ENCODE measurements around the gene ZNF226. TPM values are rescaled to one million over a fixed set of nuclear protein-coding genes. Genes with fewer than 3 reads are reported as not detected.
"Not testable (repeated sequence)": the region's sequence is repeated elsewhere in the genome, so short reads cannot be mapped to it uniquely, and the experiment has no call there.

ZNF226 gene
- total RNA-seq, 2 experiments from 2014 or later = 14.6 to 17.9 TPM

- ChIA-PET POLR2A (no interaction called here), CTCF (ENCODE audit: unreplicated experiment) (no interaction called here)
- Histone ChIP-seq H3K4me3 (ENCODE audit: low read depth, low read length, poor library complexity, severe bottlenecking) (no peak overlapping the region), H2AFZ (ENCODE audit: low read length) (no peak overlapping the region), H3K9me3 (ENCODE audit: low read length) (peaks cover 20% of the 10 kb centered on the region; the same call in 1 of the 2 replicates), H3K27ac (ENCODE audit: low read depth, low read length, poor library complexity, severe bottlenecking) (no peak overlapping the region), H3K4me2 (ENCODE audit: low read length) (no peak overlapping the region), H3K79me2 (ENCODE audit: insufficient read depth, low read depth, low read length) (no peaks in the 10 kb centered on the region), H3K4me1 (ENCODE audit: insufficient read depth, low read length, poor library complexity, severe bottlenecking) (peaks cover 5% of the 10 kb centered on the region), H3K36me3 (ENCODE audit: insufficient read depth, low read length) (no peaks in the 10 kb centered on the region), H3K9me2 (ENCODE audit: insufficient read depth, low read length) (no peaks in the 10 kb centered on the region), H4K20me1 (ENCODE audit: insufficient read depth, low read length) (no peaks in the 10 kb centered on the region)
- intact Hi-C loops (cut with micrococcal nuclease; ENCODE audit: unreplicated experiment) = no loop called here
- DNase-seq (ENCODE audit: low spot score) = no peak
- BruUV-seq (replicated peaks) = no TSS peak
- TF ChIP-seq EZH2phosphoT487 (IDR thresholded peaks at IDR 0.05; ENCODE audit: borderline replicate concordance, low read depth, low read length) (no peak), CTCF (conservative IDR thresholded peaks at IDR 0.05; ENCODE audit: low read length) (no peak)
Observed at GRCh38 chr19:44202974-44203373, 38.1 kb downstream of the ZNF226 start.

GRCh38 chr19:44203877-44204276, 39.0 kb downstream of the ZNF226 start:
- CTCF ChIA-PET (ENCODE audit: unreplicated experiment); intact Hi-C loops (cut with micrococcal nuclease; ENCODE audit: unreplicated experiment): not testable (repeated sequence)

GRCh38 chr19:44204772-44205171, 39.9 kb downstream of the ZNF226 start:
- intact Hi-C loops (cut with micrococcal nuclease; ENCODE audit: unreplicated experiment) = no loop called here
- H4K20me1 ChIP-seq (ENCODE audit: insufficient read depth, low read length) = no peaks in the 10 kb centered on the region
- BruUV-seq (replicated peaks) = no TSS peak

More at GRCh38 chr19:44203877-44204276, 39.0 kb downstream of the ZNF226 start:
- H3K9me3 ChIP-seq (ENCODE audit: low read length) = peaks cover 20% of the 10 kb centered on the region; the same call in 1 of the 2 replicates
- H3K79me2 ChIP-seq (ENCODE audit: insufficient read depth, low read depth, low read length); H3K4me2 ChIP-seq (ENCODE audit: low read length); BruUV-seq (replicated peaks); POLR2A ChIA-PET; H3K4me3 ChIP-seq (ENCODE audit: low read depth, low read length, poor library complexity, severe bottlenecking); H3K9me2 ChIP-seq (ENCODE audit: insufficient read depth, low read length); H2AFZ ChIP-seq (ENCODE audit: low read length); H3K27ac ChIP-seq (ENCODE audit: low read depth, low read length, poor library complexity, severe bottlenecking); H4K20me1 ChIP-seq (ENCODE audit: insufficient read depth, low read length); H3K36me3 ChIP-seq (ENCODE audit: insufficient read depth, low read length); DNase-seq (ENCODE audit: low spot score); H3K4me1 ChIP-seq (ENCODE audit: insufficient read depth, low read length, poor library complexity, severe bottlenecking): not testable (repeated sequence)

More at GRCh38 chr19:44204772-44205171, 39.9 kb downstream of the ZNF226 start:
- CTCF ChIA-PET (ENCODE audit: unreplicated experiment) = no interaction called here
- peaks cover 20% of the 10 kb centered on the region; the same call in 1 of the 2 replicates for H3K9me3 ChIP-seq (ENCODE audit: low read length)
- H2AFZ ChIP-seq (ENCODE audit: low read length) = no peak overlapping the region
- H3K4me1 ChIP-seq (ENCODE audit: insufficient read depth, low read length, poor library complexity, severe bottlenecking) = peaks cover 5% of the 10 kb centered on the region
- no peaks in the 10 kb centered on the region for H3K79me2 ChIP-seq (ENCODE audit: insufficient read depth, low read depth, low read length)
- no peak overlapping the region for H3K4me2 ChIP-seq (ENCODE audit: low read length)
- POLR2A ChIA-PET = no interaction called here
- no peaks in the 10 kb centered on the region for H3K9me2 ChIP-seq (ENCODE audit: insufficient read depth, low read length)
- no peaks in the 10 kb centered on the region for H3K36me3 ChIP-seq (ENCODE audit: insufficient read depth, low read length)
- TF ChIP-seq CTCF (conservative IDR thresholded peaks at IDR 0.05; ENCODE audit: low read length) (no peak), EZH2phosphoT487 (IDR thresholded peaks at IDR 0.05; ENCODE audit: borderline replicate concordance, low read depth, low read length) (no peak)
- no peak overlapping the region for H3K4me3 ChIP-seq (ENCODE audit: low read depth, low read length, poor library complexity, severe bottlenecking)
- H3K27ac ChIP-seq (ENCODE audit: low read depth, low read length, poor library complexity, severe bottlenecking) = no peak overlapping the region
- DNase-seq (ENCODE audit: low spot score) = no peak

Data from OCI-LY7 (cell line).